Lower lobe of right lung (tissue), 2 donors: ENCODE data around the gene NCOA3. TPM values are rescaled to one million over a fixed set of nuclear protein-coding genes. Genes with fewer than 3 reads are reported as not detected.
A peak's percentile ranks its signal among the peaks of the same experiment; 100 is the strongest.

Experiments
- ATAC-seq, 2 donors: fragments of 200-7000 bp; cut with Tn5 transposase; one replicate each; pipeline ENCODE4 v1.9.1; 2020 to 2022; ENCODE audit warnings: mild to moderate bottlenecking in 2 of 2, moderate library complexity in 2 of 2
- DNase-seq: peaks from one replicate; pipeline ENCODE4 v3.0.0-alpha.2; 2020
- H3K27ac ChIP-seq: fragments of 200-600 bp; one replicate; pipeline ENCODE4 v1.8.0; 2022
- H3K27me3 ChIP-seq: fragments of 200-600 bp; one replicate; pipeline ENCODE4 v1.8.0; 2022; ENCODE audit warnings: low read depth
- H3K36me3 ChIP-seq: fragments of 200-600 bp; one replicate; pipeline ENCODE4 v1.8.0; 2022; ENCODE audit warnings: mild to moderate bottlenecking
- H3K4me1 ChIP-seq: fragments of 200-600 bp; one replicate; pipeline ENCODE4 v1.8.0; 2022
- H3K4me3 ChIP-seq: fragments of 200-600 bp; one replicate; pipeline ENCODE4 v1.8.0; 2022; ENCODE audit warnings: mild to moderate bottlenecking
- H3K9me3 ChIP-seq: fragments of 200-600 bp; one replicate; pipeline ENCODE4 v1.8.0; 2022
- intact Hi-C: fragments of 100-400 bp; cut with DNase I; formaldehyde crosslinking; loops from one replicate; pipeline ENCODE4 v1.11.0; 2022
- total RNA-seq: library from RNA; stranded (reverse); fragmentation: NEBNext Ultra II Directional; extraction: Animal tissue kit (Norgen Biotek cat#: 25700); gene quantifications from one replicate; pipeline ENCODE4 v1.2.1, GENCODE V29; 2021
- TF ChIP-seq, protein P1 (sequence below): fragments of 200-600 bp; IDR thresholded peaks from one replicate; pipeline ENCODE4 v1.8.0; 2022; ENCODE audit warnings: antibody characterized with exemption, mild to moderate bottlenecking
- donor health status: DM: no; HTN: yes; CAD: no; lungs with severe emphysema.

The NCOA3 gene
- total RNA-seq, 1 donor from 2014 or later: 42.1 TPM

DNA sequence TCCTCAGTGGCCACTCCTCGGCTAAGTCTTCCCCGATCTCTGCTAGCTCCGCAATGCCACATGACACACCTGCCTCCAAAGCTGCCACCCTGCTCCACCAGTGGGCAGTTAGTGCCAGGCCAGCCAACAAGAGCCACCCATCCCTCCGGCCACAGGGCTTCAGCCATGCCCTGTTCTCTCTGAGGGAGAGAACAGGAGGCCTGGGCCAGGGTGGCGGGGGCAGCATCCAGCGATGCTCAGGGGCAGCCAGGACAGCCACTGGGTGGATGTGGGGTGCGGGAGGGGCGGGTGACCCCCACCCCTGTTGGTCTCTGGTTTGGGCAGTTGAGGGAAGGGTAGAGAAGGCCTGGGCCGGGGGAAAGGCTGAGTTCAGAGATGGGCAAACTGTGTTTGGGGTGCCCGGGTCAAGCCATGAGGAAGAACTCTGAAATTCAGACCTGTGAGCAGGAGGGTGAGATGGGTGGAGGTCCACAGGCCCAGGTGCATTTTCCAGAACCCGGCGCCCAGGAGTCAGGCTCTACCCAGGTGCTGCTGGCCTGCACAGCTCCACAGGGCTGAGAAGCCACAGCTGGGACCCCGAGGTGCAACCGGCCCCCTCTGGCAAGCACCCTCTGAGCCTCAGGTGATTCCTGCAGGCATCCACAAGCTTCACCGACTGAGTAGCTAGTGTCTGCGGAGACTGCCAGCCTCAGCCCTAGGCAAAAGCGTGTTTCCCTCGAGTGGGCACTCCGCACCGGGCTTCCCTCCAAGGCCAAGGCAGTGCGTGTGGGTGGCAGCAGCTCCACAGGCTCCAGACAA lies 192.5 kb downstream of the NCOA3 start:
- intact Hi-C loops: no loop called here
- peaks cover 19% of the 10 kb centered on the region for H3K9me3 ChIP-seq
- TF ChIP-seq, protein P1, sequence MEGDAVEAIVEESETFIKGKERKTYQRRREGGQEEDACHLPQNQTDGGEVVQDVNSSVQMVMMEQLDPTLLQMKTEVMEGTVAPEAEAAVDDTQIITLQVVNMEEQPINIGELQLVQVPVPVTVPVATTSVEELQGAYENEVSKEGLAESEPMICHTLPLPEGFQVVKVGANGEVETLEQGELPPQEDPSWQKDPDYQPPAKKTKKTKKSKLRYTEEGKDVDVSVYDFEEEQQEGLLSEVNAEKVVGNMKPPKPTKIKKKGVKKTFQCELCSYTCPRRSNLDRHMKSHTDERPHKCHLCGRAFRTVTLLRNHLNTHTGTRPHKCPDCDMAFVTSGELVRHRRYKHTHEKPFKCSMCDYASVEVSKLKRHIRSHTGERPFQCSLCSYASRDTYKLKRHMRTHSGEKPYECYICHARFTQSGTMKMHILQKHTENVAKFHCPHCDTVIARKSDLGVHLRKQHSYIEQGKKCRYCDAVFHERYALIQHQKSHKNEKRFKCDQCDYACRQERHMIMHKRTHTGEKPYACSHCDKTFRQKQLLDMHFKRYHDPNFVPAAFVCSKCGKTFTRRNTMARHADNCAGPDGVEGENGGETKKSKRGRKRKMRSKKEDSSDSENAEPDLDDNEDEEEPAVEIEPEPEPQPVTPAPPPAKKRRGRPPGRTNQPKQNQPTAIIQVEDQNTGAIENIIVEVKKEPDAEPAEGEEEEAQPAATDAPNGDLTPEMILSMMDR: no peak
- ATAC-seq (peak in 1 of 2 donors; percentile 18), DNase-seq (no peak)
- H3K36me3 ChIP-seq: peaks cover 7% of the 10 kb centered on the region
- H3K27me3 ChIP-seq: no peaks in the 10 kb centered on the region
- no peak overlapping the region for H3K4me3 ChIP-seq
- H3K4me1 ChIP-seq: no peaks in the 10 kb centered on the region
- no peak overlapping the region for H3K27ac ChIP-seq

DNA sequence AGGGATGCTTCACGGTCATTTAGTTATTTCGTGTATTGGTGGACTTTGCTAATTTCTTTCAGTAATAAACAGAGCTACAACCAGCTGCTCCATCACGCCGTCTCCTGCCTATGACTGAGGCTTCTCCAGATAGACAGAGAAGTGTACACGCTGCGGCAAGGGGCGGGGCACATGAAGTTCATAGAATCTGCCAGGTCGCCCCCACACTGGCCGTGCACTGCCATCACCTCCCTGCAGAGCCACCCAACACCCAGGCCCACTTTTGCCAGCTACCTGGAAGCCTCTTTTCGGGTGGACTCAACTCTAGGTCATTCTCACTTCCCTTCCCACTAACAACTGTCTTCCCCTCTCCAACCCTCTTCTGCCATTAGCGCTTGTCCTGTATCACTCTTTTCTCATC lies 195.2 kb downstream of the NCOA3 start:
- Histone ChIP-seq H3K27ac (no peak overlapping the region), H3K36me3 (no peaks in the 10 kb centered on the region), H3K4me1 (no peaks in the 10 kb centered on the region), H3K9me3 (peaks cover 7% of the 10 kb centered on the region), H3K27me3 (no peaks in the 10 kb centered on the region), H3K4me3 (no peak overlapping the region)
- DNase-seq (no peak), ATAC-seq (no peak)
- TF ChIP-seq, protein P1: no peak
- intact Hi-C loops: no loop called here

DNA sequence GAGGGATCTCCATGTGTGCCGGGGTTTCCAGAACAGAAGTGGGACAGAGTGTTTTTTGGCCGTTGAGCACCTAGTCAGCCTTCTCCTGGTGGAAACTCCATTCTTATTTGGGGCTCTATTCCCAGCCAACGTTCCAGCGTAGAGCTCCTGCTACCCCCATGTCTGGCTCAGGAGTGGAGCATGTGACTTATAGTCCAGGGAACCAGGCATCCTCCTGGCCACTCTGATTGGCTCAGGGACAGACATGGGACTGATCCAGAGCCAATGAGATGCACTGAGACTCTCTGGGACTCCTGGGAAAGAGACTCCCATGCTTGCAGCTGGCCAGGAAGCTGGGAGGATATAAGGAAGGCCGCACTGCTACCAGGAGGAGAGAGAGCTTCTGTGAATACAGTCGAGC lies 196.5 kb downstream of the NCOA3 start:
- H3K9me3 ChIP-seq: no peaks in the 10 kb centered on the region
- no peak overlapping the region for H3K27ac ChIP-seq
- H3K4me3 ChIP-seq: no peak overlapping the region
- H3K36me3 ChIP-seq: no peaks in the 10 kb centered on the region
- TF ChIP-seq, protein P1: no peak
- no peaks in the 10 kb centered on the region for H3K4me1 ChIP-seq
- ATAC-seq (no peak), DNase-seq (no peak)
- intact Hi-C loops: no loop called here
- H3K27me3 ChIP-seq: no peaks in the 10 kb centered on the region

DNA sequence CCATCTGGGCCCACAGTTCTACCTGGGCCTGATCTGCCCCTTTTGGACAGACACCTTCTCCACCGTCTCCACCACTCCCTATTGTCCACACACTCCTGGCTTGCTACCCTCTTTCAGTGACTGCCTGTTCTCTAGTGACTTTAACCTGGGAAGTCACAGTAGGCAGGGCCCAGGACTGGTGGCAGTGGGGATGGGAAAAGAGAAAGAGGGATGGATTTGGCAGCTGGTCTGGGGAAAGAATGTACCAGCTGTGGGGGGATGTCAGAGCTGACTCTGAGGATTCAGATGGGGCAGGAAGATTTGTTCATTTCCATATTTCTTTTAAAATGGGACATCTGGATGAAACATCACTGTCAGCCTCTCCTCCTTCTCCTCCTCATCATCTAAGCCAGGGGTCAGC lies 198.1 kb downstream of the NCOA3 start:
- Histone ChIP-seq H3K9me3 (no peaks in the 10 kb centered on the region), H3K4me1 (peaks cover 4% of the 10 kb centered on the region), H3K36me3 (no peaks in the 10 kb centered on the region), H3K4me3 (no peak overlapping the region), H3K27ac (no peak overlapping the region), H3K27me3 (no peaks in the 10 kb centered on the region)
- intact Hi-C loops: no loop called here
- ATAC-seq: no peak
- DNase-seq: no peak
- TF ChIP-seq, protein P1: no peak

DNA sequence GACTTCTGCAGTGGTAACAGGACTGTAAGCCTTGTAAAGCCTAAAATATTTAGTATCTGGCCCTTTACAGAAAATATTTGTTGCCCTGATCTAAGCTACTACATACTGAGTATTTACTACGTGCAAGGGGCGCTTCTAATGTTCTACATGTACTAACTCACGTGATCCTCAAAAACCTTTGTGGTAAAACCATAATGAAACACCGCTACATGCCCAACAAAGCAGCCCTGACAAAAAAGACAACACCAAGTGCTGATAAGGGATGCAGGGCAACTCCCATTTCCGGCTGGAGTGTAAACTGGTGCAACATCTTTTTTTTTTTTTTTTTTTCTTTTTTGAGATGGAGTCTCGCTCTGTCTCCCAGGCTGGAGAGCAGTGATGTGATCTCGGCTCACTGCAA lies 198.6 kb downstream of the NCOA3 start:
- Histone ChIP-seq H3K4me1 (peaks cover 5% of the 10 kb centered on the region), H3K4me3 (no peak overlapping the region), H3K27ac (no peak overlapping the region), H3K27me3 (no peaks in the 10 kb centered on the region), H3K9me3 (no peaks in the 10 kb centered on the region), H3K36me3 (no peaks in the 10 kb centered on the region)
- intact Hi-C loops: no loop called here
- DNase-seq: no peak
- TF ChIP-seq, protein P1: no peak
- no peak for ATAC-seq
